Jurkat, Clone E6-1 (cell line): Measurements from ENCODE around the gene SLC9A1.

Experiments used
- DNase-seq: peaks from one replicate; pipeline ENCODE4 v3.0.0-alpha.2; 2011; ENCODE audit warnings: low read depth, low spot score
- H3K4me3 ChIP-seq: 2 replicates; pipeline ENCODE4 v1.5.1; 2011; ENCODE audit warnings: mild to moderate bottlenecking, low read length, control low read depth, moderate library complexity

The SLC9A1 gene

DNA sequence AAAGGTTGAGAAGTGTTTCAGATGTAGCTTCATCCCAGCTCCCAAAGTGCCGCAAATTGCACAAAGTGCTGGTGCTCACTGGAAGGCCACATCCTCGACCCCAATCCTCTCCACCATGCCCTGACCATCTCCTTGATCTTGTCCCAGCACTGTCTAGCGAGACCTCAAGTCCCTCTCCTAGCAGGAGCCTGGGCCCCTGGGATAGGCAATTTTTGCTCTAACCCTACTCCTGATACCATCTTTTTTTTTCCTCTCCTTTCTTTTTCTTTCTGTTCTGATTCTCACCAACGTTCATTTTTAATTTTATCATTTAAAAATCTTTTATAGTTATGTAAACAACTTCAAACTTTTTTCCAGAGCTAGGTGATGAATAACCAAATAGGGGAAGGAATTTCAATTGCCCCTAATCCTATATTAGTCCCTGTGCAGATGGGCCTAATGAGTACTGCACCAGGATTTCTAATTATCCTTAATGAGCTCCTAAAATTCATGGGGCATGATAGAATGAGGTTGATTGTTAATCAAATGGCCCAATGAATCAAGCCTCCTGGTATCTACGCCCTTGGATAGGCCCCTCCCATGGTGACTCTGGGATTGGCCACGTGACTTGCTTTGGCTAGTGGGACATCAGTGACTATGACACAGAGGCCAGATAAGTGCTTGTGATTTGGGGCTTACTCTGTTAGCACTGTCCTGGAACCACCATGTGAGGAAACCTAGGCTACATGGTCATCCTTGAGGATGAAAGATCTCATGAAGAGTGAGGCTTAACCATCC is 100.8 kb downstream of the SLC9A1 start:
- no peak for DNase-seq
- H3K4me3 ChIP-seq: no peak overlapping the region

DNA sequence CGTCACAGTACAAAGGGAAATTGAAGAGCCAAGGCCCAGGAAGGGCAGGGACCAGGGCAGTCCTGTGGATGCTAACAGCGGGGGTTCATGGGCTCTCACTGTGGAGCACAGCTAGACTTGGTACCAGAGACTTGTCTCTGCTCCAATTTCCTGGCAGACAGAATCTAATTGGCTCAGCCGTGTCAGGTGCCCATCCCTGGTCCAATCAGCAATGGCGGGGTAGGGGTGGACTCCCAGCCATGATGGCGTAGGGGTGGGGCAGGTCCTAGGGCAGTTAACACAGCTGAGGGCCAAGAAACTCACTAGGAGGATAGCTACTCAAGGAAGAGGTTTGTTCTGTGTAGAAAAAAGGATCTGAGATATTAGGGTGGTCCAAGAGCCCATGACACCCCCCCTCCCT is 102.4 kb downstream of the SLC9A1 start:
- H3K4me3 ChIP-seq: no peak overlapping the region
- DNase-seq: no peak

DNA sequence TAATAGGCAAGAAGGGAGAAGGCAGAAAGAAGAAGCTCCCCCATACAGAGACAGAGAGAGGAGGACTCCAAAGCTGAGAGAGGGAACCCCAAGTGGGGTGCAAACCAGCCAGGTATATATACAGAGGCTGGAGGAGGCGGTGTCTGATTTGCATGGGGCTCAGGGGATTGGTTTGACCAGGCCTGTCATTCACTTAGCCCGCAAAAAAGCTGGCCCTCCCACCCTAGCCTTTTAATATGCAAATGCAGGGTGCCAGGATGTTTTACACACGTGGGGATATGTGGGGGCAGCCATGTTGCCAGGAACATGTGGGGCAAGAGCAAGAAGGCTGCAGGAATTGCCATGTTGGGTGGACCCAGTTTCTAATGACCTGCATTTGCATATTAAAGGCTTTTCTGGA is 105.3 kb downstream of the SLC9A1 start:
- no peak overlapping the region for H3K4me3 ChIP-seq
- DNase-seq: peak; percentile 48

DNA sequence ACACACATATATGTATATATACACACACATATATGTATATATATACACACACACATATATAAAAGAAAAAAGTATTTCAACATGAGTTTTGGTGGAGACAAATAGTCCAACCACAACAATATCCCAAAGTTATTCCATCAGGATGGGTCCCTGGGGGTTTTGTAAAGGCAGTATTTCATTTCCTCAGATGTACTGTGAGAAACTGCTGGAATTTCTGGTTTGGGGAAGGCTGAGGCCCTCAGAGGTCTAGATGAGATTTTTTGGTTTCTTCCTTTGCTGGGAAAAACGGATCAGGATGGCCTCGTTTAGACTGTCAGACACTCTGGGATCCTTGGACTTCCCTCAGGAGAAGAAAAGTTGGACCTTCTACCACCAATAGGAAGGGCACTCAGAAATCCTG is 105.8 kb downstream of the SLC9A1 start:
- DNase-seq: no peak
- H3K4me3 ChIP-seq: no peak overlapping the region
